Uterus (tissue), 2 donors: Measurements from ENCODE around the gene RNF175.

Experiments
- POLR2A ChIP-seq, 2 donors: fragments of 450-650 bp; IDR thresholded peaks; one replicate each; pipeline ENCODE4 v1.6.1; 2016; ENCODE audit warnings: antibody characterized with exemption in 2 of 2, mild to moderate bottlenecking in 1 of 2, moderate library complexity in 1 of 2
- TF ChIP-seq, protein P1 (sequence below), 4 experiments: fragments of 200-600 bp in 2 of 4; fragments of 450-650 bp in 2 of 4; sonication (generic) in 2 of 4; IDR thresholded peaks; one replicate each; pipeline ENCODE4 v1.5.1; 2016 to 2019; ENCODE audit warnings: antibody characterized with exemption in 4 of 4, mild to moderate bottlenecking in 2 of 4, moderate library complexity in 1 of 4

DNA sequence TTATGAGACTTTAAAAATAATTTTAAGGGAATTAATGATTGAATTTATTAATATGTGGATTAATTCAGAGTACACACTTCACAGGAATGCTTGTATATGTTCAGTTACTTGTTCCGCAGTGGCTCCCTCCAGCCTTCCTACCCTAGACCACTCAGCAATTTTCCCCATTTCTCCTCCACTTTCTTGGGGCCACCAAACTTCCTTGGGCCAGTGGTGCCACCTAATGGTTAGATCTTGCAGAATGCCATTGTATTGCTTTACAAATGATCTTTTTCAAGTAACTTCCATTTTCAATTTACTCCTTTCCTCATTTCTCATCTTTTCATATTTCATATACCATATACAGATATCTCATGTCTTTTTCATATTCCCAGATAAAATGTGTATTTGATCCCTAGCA lies 3.6 kb upstream of the RNF175 start:
- TF ChIP-seq POLR2A (IDR thresholded peaks at IDR 0.05): no peak
- TF ChIP-seq, protein P1, sequence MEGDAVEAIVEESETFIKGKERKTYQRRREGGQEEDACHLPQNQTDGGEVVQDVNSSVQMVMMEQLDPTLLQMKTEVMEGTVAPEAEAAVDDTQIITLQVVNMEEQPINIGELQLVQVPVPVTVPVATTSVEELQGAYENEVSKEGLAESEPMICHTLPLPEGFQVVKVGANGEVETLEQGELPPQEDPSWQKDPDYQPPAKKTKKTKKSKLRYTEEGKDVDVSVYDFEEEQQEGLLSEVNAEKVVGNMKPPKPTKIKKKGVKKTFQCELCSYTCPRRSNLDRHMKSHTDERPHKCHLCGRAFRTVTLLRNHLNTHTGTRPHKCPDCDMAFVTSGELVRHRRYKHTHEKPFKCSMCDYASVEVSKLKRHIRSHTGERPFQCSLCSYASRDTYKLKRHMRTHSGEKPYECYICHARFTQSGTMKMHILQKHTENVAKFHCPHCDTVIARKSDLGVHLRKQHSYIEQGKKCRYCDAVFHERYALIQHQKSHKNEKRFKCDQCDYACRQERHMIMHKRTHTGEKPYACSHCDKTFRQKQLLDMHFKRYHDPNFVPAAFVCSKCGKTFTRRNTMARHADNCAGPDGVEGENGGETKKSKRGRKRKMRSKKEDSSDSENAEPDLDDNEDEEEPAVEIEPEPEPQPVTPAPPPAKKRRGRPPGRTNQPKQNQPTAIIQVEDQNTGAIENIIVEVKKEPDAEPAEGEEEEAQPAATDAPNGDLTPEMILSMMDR (IDR thresholded peaks at IDR 0.05): no peak
